Ascending aorta (tissue), 2 donors: ENCODE results near the gene ATXN7L1. TPM values are rescaled to one million over a fixed set of nuclear protein-coding genes. Genes with fewer than 3 reads are reported as not detected.

ENCODE experiments used
- DNase-seq, 2 donors: peaks; one replicate each; pipeline ENCODE4 v3.0.0-alpha.2; 2019; ENCODE audit warnings: low spot score in 2 of 2
- H3K27ac ChIP-seq, 2 donors: fragments of 200-600 bp; sonication (generic); one replicate each; pipeline ENCODE4 v1.5.1; 2016 to 2017; ENCODE audit warnings: mild to moderate bottlenecking in 1 of 2
- H3K27me3 ChIP-seq: fragments of 200-600 bp; sonication (generic); one replicate; pipeline ENCODE4 v1.5.1; 2017
- H3K36me3 ChIP-seq, 2 donors: fragments of 200-600 bp; sonication (generic); one replicate each; pipeline ENCODE4 v1.5.1; 2016
- H3K4me1 ChIP-seq, 2 donors: fragments of 200-600 bp; sonication (generic); one replicate each; pipeline ENCODE4 v1.5.1; 2016 to 2017; ENCODE audit warnings: mild to moderate bottlenecking in 1 of 2
- H3K4me3 ChIP-seq, 2 donors: fragments of 200-600 bp; sonication (generic); one replicate each; pipeline ENCODE4 v1.5.1; 2016 to 2017; ENCODE audit warnings: mild to moderate bottlenecking in 1 of 2
- H3K9me3 ChIP-seq, 2 donors: fragments of 200-600 bp; sonication (generic); one replicate each; pipeline ENCODE4 v1.5.1; 2016
- CTCF ChIP-seq, 3 experiments: fragments of 200-600 bp in 2 of 3; fragments of 450-650 bp in 1 of 3; sonication (generic) in 2 of 3; IDR thresholded peaks; one replicate each; pipeline ENCODE4 v1.5.1; 2016 to 2019; ENCODE audit warnings: antibody characterized with exemption in 3 of 3, mild to moderate bottlenecking in 1 of 3, moderate library complexity in 1 of 3
- intact Hi-C: fragments of 100-400 bp; cut with DNase I; formaldehyde crosslinking; loops from one replicate; pipeline ENCODE4 v1.15.1; 2023
- total RNA-seq: library from RNA; depleted of rRNA; stranded (reverse); fragments of >200 nt; gene quantifications from one replicate; pipeline ENCODE4 v1.1.0, GENCODE V29; 2016

The ATXN7L1 gene
- total RNA-seq, 1 donor from 2014 or later = 7.5 TPM

DNA sequence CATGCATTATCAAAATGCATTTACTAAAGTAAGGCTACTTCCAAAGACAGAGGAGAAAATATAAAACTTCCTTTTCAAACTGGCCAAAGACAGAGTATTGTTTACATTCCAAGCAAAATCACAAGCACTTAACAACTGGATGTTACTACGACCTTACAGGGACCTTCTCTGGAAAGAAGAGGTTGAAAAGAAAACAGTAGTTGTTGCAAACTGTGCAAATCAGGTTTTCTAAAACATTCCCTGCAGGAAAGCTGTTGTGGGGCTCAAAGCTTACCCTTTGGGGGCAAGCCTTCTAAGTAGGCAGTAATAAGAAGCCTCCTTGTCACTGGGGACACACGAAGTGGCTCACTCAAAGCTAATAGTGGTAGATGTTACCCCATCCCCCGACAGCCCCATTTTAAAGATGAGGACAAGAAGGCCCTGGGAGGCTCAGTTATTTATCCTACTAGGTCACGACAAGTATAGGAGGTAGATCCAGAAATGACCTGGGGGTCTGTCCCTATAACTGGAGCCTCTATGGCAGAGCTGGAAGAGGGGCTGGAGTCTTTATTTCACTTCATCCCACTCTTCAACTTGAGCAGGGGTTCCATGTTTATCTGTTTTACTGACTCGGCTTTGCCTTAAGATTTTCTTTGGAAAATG is 46.6 kb downstream of the ATXN7L1 start:
- Histone ChIP-seq H3K4me3 (no peak overlapping the region), H3K4me1 (no peaks in the 10 kb centered on the region), H3K27me3 (no peaks in the 10 kb centered on the region), H3K27ac (no peak overlapping the region), H3K9me3 (no peaks in the 10 kb centered on the region), H3K36me3 (no peaks in the 10 kb centered on the region)
- intact Hi-C loops = no loop called here
- no peak for TF ChIP-seq CTCF (IDR thresholded peaks at IDR 0.05)
- no peak for DNase-seq

- no peak for TF ChIP-seq CTCF (IDR thresholded peaks at IDR 0.05)
- Histone ChIP-seq H3K4me3 (no peak overlapping the region), H3K27me3 (no peaks in the 10 kb centered on the region), H3K9me3 (no peaks in the 10 kb centered on the region), H3K36me3 (no peaks in the 10 kb centered on the region), H3K27ac (no peak overlapping the region), H3K4me1 (no peaks in the 10 kb centered on the region)
- peak in 1 of 2 donors; percentile 43 for DNase-seq
- intact Hi-C loops = no loop called here
Measured at GRCh38 chr7:105828141-105828540, 48.3 kb downstream of the ATXN7L1 start.

- Histone ChIP-seq H3K4me3 (no peak overlapping the region), H3K9me3 (no peaks in the 10 kb centered on the region), H3K27ac (no peak overlapping the region), H3K27me3 (no peaks in the 10 kb centered on the region), H3K36me3 (no peaks in the 10 kb centered on the region), H3K4me1 (no peaks in the 10 kb centered on the region)
- no peak for TF ChIP-seq CTCF (IDR thresholded peaks at IDR 0.05)
- intact Hi-C loops = no loop called here
- DNase-seq = peak in 1 of 2 donors; percentile 18
Measured at GRCh38 chr7:105827151-105827875, 49.1 kb downstream of the ATXN7L1 start.

GRCh38 chr7:105826143-105826542 is 50.3 kb downstream of the ATXN7L1 start:
- H3K4me3 ChIP-seq = no peak overlapping the region
- H3K9me3 ChIP-seq = no peaks in the 10 kb centered on the region
- DNase-seq = peak in 1 of 2 donors; percentile 15
- intact Hi-C loops = no loop called here
- TF ChIP-seq CTCF (IDR thresholded peaks at IDR 0.05) = no peak
- no peaks in the 10 kb centered on the region for H3K27me3 ChIP-seq
- no peak overlapping the region for H3K27ac ChIP-seq
- H3K4me1 ChIP-seq = no peaks in the 10 kb centered on the region
- no peaks in the 10 kb centered on the region for H3K36me3 ChIP-seq

DNA sequence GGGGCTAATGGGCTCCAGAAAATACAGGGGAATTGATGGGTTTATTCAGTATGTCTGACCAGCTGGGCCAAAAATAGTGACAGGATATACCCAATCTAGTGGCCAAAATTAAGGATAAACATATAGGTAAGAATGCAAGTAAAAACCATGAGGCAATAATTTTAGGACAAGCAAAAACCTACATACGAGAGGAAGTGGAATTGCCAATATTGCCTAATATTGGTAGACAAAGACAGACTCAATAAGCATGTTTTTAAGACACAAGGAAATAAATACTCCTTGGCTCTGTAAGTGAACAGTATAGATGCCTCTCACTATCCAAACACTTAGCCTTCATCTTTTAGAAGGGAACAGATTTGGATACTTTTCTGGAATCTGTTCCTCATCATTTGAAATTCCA is 51.0 kb downstream of the ATXN7L1 start:
- no peaks in the 10 kb centered on the region for H3K4me1 ChIP-seq
- no peaks in the 10 kb centered on the region for H3K9me3 ChIP-seq
- no peaks in the 10 kb centered on the region for H3K27me3 ChIP-seq
- no peak overlapping the region for H3K27ac ChIP-seq
- intact Hi-C loops = no loop called here
- no peak for DNase-seq
- no peak overlapping the region for H3K4me3 ChIP-seq
- TF ChIP-seq CTCF (IDR thresholded peaks at IDR 0.05) = no peak
- no peaks in the 10 kb centered on the region for H3K36me3 ChIP-seq
